Measurements from ENCODE around the gene GAGE12H. TPM values are rescaled to one million over a fixed set of nuclear protein-coding genes. Genes with fewer than 3 reads are reported as not detected.
"Not testable (repeated sequence)": the region's sequence is repeated elsewhere in the genome, so short reads cannot be mapped to it uniquely, and the experiment has no call there.

GAGE12H gene
- total RNA-seq, 1 experiment from 2014 or later = not detected

DNA sequence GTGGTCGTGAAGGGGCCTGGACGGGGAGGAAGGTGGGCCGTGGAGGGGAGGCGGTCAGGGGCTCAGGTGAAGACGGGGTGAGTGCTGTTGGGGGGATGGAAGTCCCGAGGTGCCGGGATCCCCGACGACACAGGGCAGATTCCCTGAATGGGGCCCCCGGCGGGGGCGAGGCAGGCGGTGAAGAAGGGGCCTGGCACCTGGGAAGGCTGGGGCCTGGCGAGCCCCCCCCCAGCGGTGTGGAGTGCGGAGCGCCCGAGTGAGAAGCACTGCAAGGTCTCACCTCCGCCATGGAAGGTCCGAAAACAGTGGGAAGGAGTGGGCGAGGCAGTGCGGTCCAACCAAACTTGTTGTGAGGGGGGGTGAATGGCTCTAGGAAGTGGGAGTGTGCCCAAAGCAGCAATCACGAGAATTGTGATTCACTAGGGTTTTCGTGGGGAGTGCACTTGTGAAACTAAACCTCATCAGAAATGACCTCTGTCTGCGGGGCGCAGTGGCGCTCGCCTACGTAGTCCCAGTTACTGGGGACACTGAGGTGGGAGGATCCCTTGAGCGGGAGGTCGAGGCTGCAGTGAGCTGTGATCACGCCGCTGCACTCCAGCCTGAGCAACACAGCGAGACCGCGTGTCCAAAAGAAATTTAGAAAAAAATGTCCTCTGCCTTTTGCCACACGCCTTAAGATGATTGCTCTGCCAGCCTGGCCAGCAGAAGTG is 10.2 kb downstream of the GAGE12H start:
- RAD21 ChIA-PET (ENCODE audit: low non-redundant PET in 1 of 2, low total read pairs in 2 of 2, uncharacterized antibody in 2 of 2, unreplicated experiment in 2 of 2); BruUV-seq (replicated peaks); DNase-seq (ENCODE audit: low read depth, low spot score); H3K27me3 ChIP-seq (ENCODE audit: insufficient read depth, low read length); H3K4me3 ChIP-seq (replicated peaks in 1 of 2; ENCODE audit: low read depth in 1 of 2, low read length in 2 of 2); H3K79me2 ChIP-seq (ENCODE audit: insufficient read depth, low read length); H3K27ac ChIP-seq (ENCODE audit: low read depth, low read length); H3K9ac ChIP-seq (ENCODE audit: low read length); POLR2A ChIA-PET; CTCF ChIA-PET; H4K20me1 ChIP-seq (ENCODE audit: insufficient read depth); H3K9me2 ChIP-seq (ENCODE audit: insufficient read depth); H3K36me3 ChIP-seq (ENCODE audit: control insufficient read depth in 1 of 2, insufficient read depth in 2 of 2, low read length in 2 of 2); intact Hi-C loops (cut with micrococcal nuclease); H3K4me1 ChIP-seq (ENCODE audit: control insufficient read depth in 1 of 2, insufficient read depth in 2 of 2, low read length in 2 of 2); H3K9me3 ChIP-seq (ENCODE audit: control insufficient read depth in 1 of 2, insufficient read depth in 1 of 2, low read depth in 1 of 2, low read length in 2 of 2); H2AFZ ChIP-seq (ENCODE audit: low read depth, low read length, poor library complexity, severe bottlenecking); H3K4me2 ChIP-seq (ENCODE audit: low read length); ATAC-seq: not testable (repeated sequence)

DNA sequence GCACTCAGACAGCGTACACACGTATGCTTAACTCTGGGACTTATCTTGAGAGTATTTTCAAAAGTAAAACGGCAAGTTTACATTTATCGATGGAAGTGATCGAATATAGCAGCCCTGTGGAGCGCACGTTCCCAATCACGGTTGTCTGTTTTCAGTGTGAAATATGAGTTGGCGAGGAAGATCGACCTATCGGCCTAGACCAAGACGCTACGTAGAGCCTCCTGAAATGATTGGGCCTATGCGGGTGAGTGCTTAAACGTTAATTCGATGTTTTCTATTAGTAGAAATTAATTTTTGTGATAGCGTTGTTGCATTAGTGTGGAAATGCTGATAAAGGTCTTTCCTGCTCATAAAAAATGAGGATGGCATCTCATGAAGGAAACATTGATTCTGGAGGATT is 10.7 kb downstream of the GAGE12H start:
- POLR2A ChIA-PET; H3K79me2 ChIP-seq (ENCODE audit: insufficient read depth, low read length); CTCF ChIA-PET: not testable (repeated sequence)

DNA sequence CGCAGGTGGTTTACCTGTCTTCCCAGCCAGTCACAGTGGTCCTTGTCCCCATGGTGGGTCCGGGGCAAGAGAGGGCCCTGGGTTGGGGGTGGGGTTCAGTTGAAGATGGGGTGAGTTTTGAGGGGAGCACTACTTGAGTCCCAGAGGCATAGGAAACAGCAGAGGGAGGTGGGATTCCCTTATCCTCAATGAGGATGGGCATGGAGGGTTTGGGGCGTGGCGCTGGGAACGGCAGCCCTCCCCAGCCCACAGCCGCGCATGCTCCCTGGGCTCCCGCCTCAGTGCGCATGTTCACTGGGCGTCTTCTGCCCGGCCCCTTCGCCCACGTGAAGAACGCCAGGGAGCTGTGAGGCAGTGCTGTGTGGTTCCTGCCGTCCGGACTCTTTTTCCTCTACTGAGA is 19.0 kb downstream of the GAGE12H start, which contains the start of gene GAGE1:
TSS of gene GAGE1 (plus strand) at position 301 of the 400 bp plus-strand sequence. CDS start 1,155 bp downstream, outside the sequence.
- H3K27ac ChIP-seq (ENCODE audit: low read depth, low read length); intact Hi-C loops (cut with micrococcal nuclease); H3K9ac ChIP-seq (ENCODE audit: low read length); RAD21 ChIA-PET (ENCODE audit: low non-redundant PET in 1 of 2, low total read pairs in 2 of 2, uncharacterized antibody in 2 of 2, unreplicated experiment in 2 of 2); H3K9me3 ChIP-seq (ENCODE audit: control insufficient read depth in 1 of 2, insufficient read depth in 1 of 2, low read depth in 1 of 2, low read length in 2 of 2); DNase-seq (ENCODE audit: low read depth, low spot score); CTCF ChIA-PET; H3K27me3 ChIP-seq (ENCODE audit: insufficient read depth, low read length); H3K9me2 ChIP-seq (ENCODE audit: insufficient read depth); H3K4me2 ChIP-seq (ENCODE audit: low read length); BruUV-seq (replicated peaks); H2AFZ ChIP-seq (ENCODE audit: low read depth, low read length, poor library complexity, severe bottlenecking); H3K79me2 ChIP-seq (ENCODE audit: insufficient read depth, low read length); H3K36me3 ChIP-seq (ENCODE audit: control insufficient read depth in 1 of 2, insufficient read depth in 2 of 2, low read length in 2 of 2); ATAC-seq; H4K20me1 ChIP-seq (ENCODE audit: insufficient read depth); H3K4me1 ChIP-seq (ENCODE audit: control insufficient read depth in 1 of 2, insufficient read depth in 2 of 2, low read length in 2 of 2); POLR2A ChIA-PET; H3K4me3 ChIP-seq (replicated peaks in 1 of 2; ENCODE audit: low read depth in 1 of 2, low read length in 2 of 2): not testable (repeated sequence)

More for the DNA sequence above, 10.7 kb downstream of the GAGE12H start:
- BruUV-seq (replicated peaks); RAD21 ChIA-PET (ENCODE audit: low non-redundant PET in 1 of 2, low total read pairs in 2 of 2, uncharacterized antibody in 2 of 2, unreplicated experiment in 2 of 2); H3K4me3 ChIP-seq (replicated peaks in 1 of 2; ENCODE audit: low read depth in 1 of 2, low read length in 2 of 2); H3K27me3 ChIP-seq (ENCODE audit: insufficient read depth, low read length); H2AFZ ChIP-seq (ENCODE audit: low read depth, low read length, poor library complexity, severe bottlenecking); H3K9me2 ChIP-seq (ENCODE audit: insufficient read depth); DNase-seq (ENCODE audit: low read depth, low spot score); H3K9ac ChIP-seq (ENCODE audit: low read length); ATAC-seq; H3K9me3 ChIP-seq (ENCODE audit: control insufficient read depth in 1 of 2, insufficient read depth in 1 of 2, low read depth in 1 of 2, low read length in 2 of 2); intact Hi-C loops (cut with micrococcal nuclease); H3K4me2 ChIP-seq (ENCODE audit: low read length); H3K4me1 ChIP-seq (ENCODE audit: control insufficient read depth in 1 of 2, insufficient read depth in 2 of 2, low read length in 2 of 2); H3K36me3 ChIP-seq (ENCODE audit: control insufficient read depth in 1 of 2, insufficient read depth in 2 of 2, low read length in 2 of 2); H3K27ac ChIP-seq (ENCODE audit: low read depth, low read length); H4K20me1 ChIP-seq (ENCODE audit: insufficient read depth): not testable (repeated sequence)

Data from HCT116 (cell line).